Measurements from ENCODE around the gene RRAS2. TPM values are rescaled to one million over a fixed set of nuclear protein-coding genes. Genes with fewer than 3 reads are reported as not detected.

RRAS2 gene
- total and polyA plus RNA-seq, 9 of the 15 experiments (the other 6 are each of a cell fraction or from before 2014, with no cell fraction given): 9.4 to 47.5 (median 37.6) TPM

- TF ChIP-seq MYBL2 (IDR thresholded peaks at IDR 0.05; ENCODE audit: low read depth): no peak
- TF ChIP-seq MYBL2 (CRISPR knock-in tag; IDR thresholded peaks at IDR 0.05; ENCODE audit: borderline replicate concordance): no peak
- no peak for TF ChIP-seq CHD7 (IDR thresholded peaks at IDR 0.05; ENCODE audit: low read depth, low read length)
- TF ChIP-seq ZNF830 (CRISPR knock-in tag; IDR thresholded peaks at IDR 0.05): no peak
- TF ChIP-seq SMAD3 (CRISPR knock-in tag; conservative IDR thresholded peaks at IDR 0.05): no peak
- TF ChIP-seq GABPB1 (CRISPR knock-in tag; IDR thresholded peaks at IDR 0.05): no peak
- TF ChIP-seq NFRKB (IDR thresholded peaks at IDR 0.05; ENCODE audit: low read depth): no peak
- 0 out of 2 replicates have a peak, but pooled peaks have one; percentile 16 for TF ChIP-seq RB1 (IDR thresholded peaks at IDR 0.05; ENCODE audit: low read depth)
- TF ChIP-seq CC2D1A (IDR thresholded peaks at IDR 0.05): 0 out of 2 replicates have a peak, but pooled peaks have one; percentile 35
- no peak for TF ChIP-seq ZBTB1 (CRISPR knock-in tag; IDR thresholded peaks at IDR 0.05; ENCODE audit: borderline replicate concordance, low read depth)
Measured at GRCh38 chr11:14300661-14301304, 58.2 kb downstream of the RRAS2 start (continued).
